ENCODE measurements around the gene CLTC. TPM values are rescaled to one million over a fixed set of nuclear protein-coding genes. Genes with fewer than 3 reads are reported as not detected.

The CLTC gene
- total and polyA plus RNA-seq, 2 of the 8 experiments (the other 6 are each of a cell fraction or from before 2014, with no cell fraction given), result 175 to 283 TPM

DNA sequence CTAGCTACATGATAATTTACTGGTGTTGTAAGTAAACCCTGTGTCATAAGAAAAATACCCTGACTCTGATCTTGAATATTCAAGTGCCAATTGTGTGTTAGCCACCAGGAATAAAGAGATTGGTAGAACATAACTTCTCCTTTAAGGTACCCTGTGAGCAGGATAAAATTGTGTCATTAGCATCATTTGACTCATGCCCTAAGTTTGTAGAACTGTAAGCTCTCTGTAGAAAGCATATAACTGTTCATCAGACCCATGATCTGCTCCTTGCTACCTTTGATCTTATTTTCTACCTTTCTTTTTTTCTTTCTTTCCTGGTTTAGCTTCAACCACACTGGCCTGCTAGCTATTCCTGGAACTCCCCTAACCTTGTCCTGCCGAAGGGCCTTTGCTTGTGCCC, 51.7 kb downstream of the CLTC start:
- H3K79me2 ChIP-seq (ENCODE audit: control insufficient read depth in 1 of 2, insufficient read depth in 2 of 2, low read length in 2 of 2), result no peaks in the 10 kb centered on the region
- CTCF ChIA-PET (ENCODE audit: partially characterized antibody), result interaction anchor here (0.7 to 0.8 kb wide), 2 partner anchors 9 to 11 kb away, joined by 3 read pairs; no protein-coding TSS in a partner anchor
- TF ChIP-seq SIRT6 (IDR thresholded peaks at IDR 0.05; ENCODE audit: low read length), result no peak
- no peak for TF ChIP-seq CHD1 (IDR thresholded peaks at IDR 0.05; ENCODE audit: low read depth, low read length)
- no peak for TF ChIP-seq GTF2F1 (IDR thresholded peaks at IDR 0.05; ENCODE audit: borderline replicate concordance, low read depth, low read length)
- no peak for TF ChIP-seq SRF (IDR thresholded peaks at IDR 0.05; ENCODE audit: low read depth, low read length)
- TF ChIP-seq ZNF274 (IDR thresholded peaks at IDR 0.05; ENCODE audit: borderline replicate concordance, extremely low read depth, low read length), result no peak
- TF ChIP-seq, protein P1, sequence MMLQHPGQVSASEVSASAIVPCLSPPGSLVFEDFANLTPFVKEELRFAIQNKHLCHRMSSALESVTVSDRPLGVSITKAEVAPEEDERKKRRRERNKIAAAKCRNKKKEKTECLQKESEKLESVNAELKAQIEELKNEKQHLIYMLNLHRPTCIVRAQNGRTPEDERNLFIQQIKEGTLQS (IDR thresholded peaks at IDR 0.05; ENCODE audit: insufficient read depth, low read depth, low read length), result no peak
- no peak for TF ChIP-seq HDAC2 (IDR thresholded peaks at IDR 0.05; ENCODE audit: borderline replicate concordance in 1 of 2, low read depth in 2 of 2, low read length in 2 of 2)
- TF ChIP-seq SP1 (IDR thresholded peaks at IDR 0.05; ENCODE audit: low read depth, low read length), result no peak
- TF ChIP-seq RAD21 (IDR thresholded peaks at IDR 0.05 in 1 of 2, conservative IDR thresholded peaks at IDR 0.05 in 1 of 2; ENCODE audit: low read depth in 2 of 2, low read length in 2 of 2), result no peak
- no peak for TF ChIP-seq EP300 (IDR thresholded peaks at IDR 0.05; ENCODE audit: borderline replicate concordance in 1 of 2, low read depth in 2 of 2, low read length in 2 of 2)
- TF ChIP-seq RXRA (IDR thresholded peaks at IDR 0.05; ENCODE audit: insufficient read depth, low read depth, low read length), result no peak
- TF ChIP-seq, protein P2, sequence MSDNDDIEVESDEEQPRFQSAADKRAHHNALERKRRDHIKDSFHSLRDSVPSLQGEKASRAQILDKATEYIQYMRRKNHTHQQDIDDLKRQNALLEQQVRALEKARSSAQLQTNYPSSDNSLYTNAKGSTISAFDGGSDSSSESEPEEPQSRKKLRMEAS (IDR thresholded peaks at IDR 0.05), result no peak
- no peak for TF ChIP-seq TAF7 (optimal IDR thresholded peaks at IDR 0.05; ENCODE audit: borderline replicate concordance, low read depth, low read length)

More for the DNA sequence above, 51.7 kb downstream of the CLTC start:
- DNase-seq (ENCODE audit: low read depth in 1 of 2, low spot score in 2 of 2), result no peak
- no peak overlapping the region for H3K4me2 ChIP-seq (ENCODE audit: insufficient read depth in 1 of 2, low read depth in 2 of 2, low read length in 2 of 2)
- H4K91ac ChIP-seq (replicated peaks; ENCODE audit: insufficient read length, low read length), result no peak overlapping the region
- no peak overlapping the region for H2AK5ac ChIP-seq (ENCODE audit: low read depth, low read length)
- no peak overlapping the region for H2BK120ac ChIP-seq (replicated peaks; ENCODE audit: low read depth, low read length)
- no peaks in the 10 kb centered on the region for H3K27me3 ChIP-seq (replicated peaks in 1 of 4; ENCODE audit: control insufficient read depth in 3 of 4, extremely low read depth in 1 of 4, insufficient read depth in 3 of 4, low read length in 3 of 4)
- H2BK5ac ChIP-seq (ENCODE audit: low read depth, low read length), result no peak overlapping the region
- no peaks in the 10 kb centered on the region for H3K79me1 ChIP-seq (ENCODE audit: low read depth, low read length)
- FAIRE-seq, result no peak
- H3K23ac ChIP-seq (ENCODE audit: insufficient read length), result no peak overlapping the region
- H2BK20ac ChIP-seq (ENCODE audit: low read length), result no peak overlapping the region
- H3K56ac ChIP-seq (replicated peaks; ENCODE audit: insufficient read length, low read depth, low read length), result no peak overlapping the region
- no peak overlapping the region for H3K14ac ChIP-seq (ENCODE audit: insufficient read length)
- H3K23me2 ChIP-seq (ENCODE audit: low read depth, low read length), result no peaks in the 10 kb centered on the region
- H3K36me3 ChIP-seq (ENCODE audit: control insufficient read depth in 2 of 4, insufficient read depth in 4 of 4, low read length in 3 of 4), result peaks cover 7 to 90% (median 49%) of the 10 kb centered on the region in 4 experiments; a peak in 7 of 8 replicates
- POLR2A ChIA-PET (ENCODE audit: partially characterized antibody), result interaction anchor here (1.9 kb wide), 1 partner anchor 52 kb away, joined by 4 read pairs; the partner anchor contains the start of gene CLTC
- H2AFZ ChIP-seq (ENCODE audit: low read length), result no peak overlapping the region
- H4K20me1 ChIP-seq (replicated peaks in 1 of 2; ENCODE audit: control insufficient read depth in 1 of 2, insufficient read depth in 2 of 2, low read length in 2 of 2), result peaks cover 0 to 2% of the 10 kb centered on the region in 2 experiments
- H2BK15ac ChIP-seq (ENCODE audit: low read length), result no peak overlapping the region
- H3K4me3 ChIP-seq (ENCODE audit: extremely low read depth in 1 of 4, insufficient read depth in 2 of 4, low read depth in 3 of 4, low read length in 4 of 4), result no peak overlapping the region
- no peaks in the 10 kb centered on the region for H3K9me3 ChIP-seq (ENCODE audit: insufficient read depth in 2 of 2, low read depth in 1 of 2, low read length in 1 of 2)
- no peak overlapping the region for H3K18ac ChIP-seq (ENCODE audit: extremely low read depth, low read length)
- no peak overlapping the region for H4K5ac ChIP-seq (ENCODE audit: insufficient read length, low read depth, low read length)
- no peak overlapping the region for H4K8ac ChIP-seq (ENCODE audit: extremely low read depth, insufficient read depth, low read length)
- WGBS, 2 experiments (ENCODE audit: extremely low coverage in 1 of 2, insufficient coverage in 1 of 2, insufficient read length in 1 of 2, insufficient replicate concordance in 2 of 2, low coverage in 1 of 2, low lambda C conversion rate in 2 of 2, missing lambda C conversion rate in 1 of 2), result 94% methylated on average over 1 of the region's 1 CpG; no CpG with 5 or more reads in 1 of the 2 experiments
- no peak overlapping the region for H3K4ac ChIP-seq (replicated peaks; ENCODE audit: insufficient read length, low read depth, low read length)
- no peak overlapping the region for H3K9ac ChIP-seq (replicated peaks in 1 of 4; ENCODE audit: extremely low read depth in 1 of 4, low read depth in 3 of 4, low read length in 3 of 4)
- H3K4me1 ChIP-seq (replicated peaks in 1 of 4; ENCODE audit: control insufficient read depth in 3 of 4, insufficient read depth in 4 of 4, low read length in 3 of 4), result no peaks in the 10 kb centered on the region
- H2BK12ac ChIP-seq (ENCODE audit: low read depth, low read length), result no peak overlapping the region
- no peak overlapping the region for H3K27ac ChIP-seq (ENCODE audit: low read depth, low read length)

Measured in H1 (cell line).